Gastrocnemius medialis (tissue), 4 donors: Measurements from ENCODE around the gene KMT5B.

ENCODE experiments used
- POLR2A ChIP-seq, 2 donors: fragments of 450-650 bp; IDR thresholded peaks; one replicate each; pipeline ENCODE4 v1.6.1; 2017; ENCODE audit warnings: antibody characterized with exemption in 2 of 2, mild to moderate bottlenecking in 2 of 2, moderate library complexity in 2 of 2
- TF ChIP-seq, protein P1 (sequence below), 5 experiments: fragments of 450-650 bp in 3 of 5; fragments of 200-600 bp in 2 of 5; sonication (generic) in 2 of 5; IDR thresholded peaks in 4 of 5; conservative IDR thresholded peaks in 1 of 5; 1 replicate in 4 of 5; 2 replicates in 1 of 5; pipeline ENCODE4 v1.5.1; 2016 to 2019; ENCODE audit warnings: antibody characterized with exemption in 5 of 5, mild to moderate bottlenecking in 3 of 5, moderate library complexity in 3 of 5

DNA sequence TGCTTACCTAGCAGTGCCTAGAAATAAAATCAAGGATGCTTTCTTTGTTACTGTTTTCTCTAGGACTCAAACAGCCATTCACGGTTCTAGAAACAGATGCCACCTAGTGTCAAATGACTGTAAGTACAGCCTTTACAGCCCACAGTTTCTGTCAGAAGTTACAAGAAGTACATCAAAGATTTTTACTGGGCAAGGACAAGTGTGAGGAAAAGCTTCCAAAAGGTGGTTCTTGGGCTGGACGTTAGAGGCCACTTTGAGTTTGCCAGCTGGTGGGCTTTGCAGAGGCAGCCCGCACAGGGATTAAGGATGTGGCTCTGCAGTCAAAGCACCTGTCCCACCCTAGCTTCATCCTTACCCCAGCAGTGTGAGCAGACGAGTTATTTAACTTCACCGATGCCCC, 6.9 kb downstream of the KMT5B start:
- no peak for TF ChIP-seq POLR2A (IDR thresholded peaks at IDR 0.05)
- TF ChIP-seq, protein P1, sequence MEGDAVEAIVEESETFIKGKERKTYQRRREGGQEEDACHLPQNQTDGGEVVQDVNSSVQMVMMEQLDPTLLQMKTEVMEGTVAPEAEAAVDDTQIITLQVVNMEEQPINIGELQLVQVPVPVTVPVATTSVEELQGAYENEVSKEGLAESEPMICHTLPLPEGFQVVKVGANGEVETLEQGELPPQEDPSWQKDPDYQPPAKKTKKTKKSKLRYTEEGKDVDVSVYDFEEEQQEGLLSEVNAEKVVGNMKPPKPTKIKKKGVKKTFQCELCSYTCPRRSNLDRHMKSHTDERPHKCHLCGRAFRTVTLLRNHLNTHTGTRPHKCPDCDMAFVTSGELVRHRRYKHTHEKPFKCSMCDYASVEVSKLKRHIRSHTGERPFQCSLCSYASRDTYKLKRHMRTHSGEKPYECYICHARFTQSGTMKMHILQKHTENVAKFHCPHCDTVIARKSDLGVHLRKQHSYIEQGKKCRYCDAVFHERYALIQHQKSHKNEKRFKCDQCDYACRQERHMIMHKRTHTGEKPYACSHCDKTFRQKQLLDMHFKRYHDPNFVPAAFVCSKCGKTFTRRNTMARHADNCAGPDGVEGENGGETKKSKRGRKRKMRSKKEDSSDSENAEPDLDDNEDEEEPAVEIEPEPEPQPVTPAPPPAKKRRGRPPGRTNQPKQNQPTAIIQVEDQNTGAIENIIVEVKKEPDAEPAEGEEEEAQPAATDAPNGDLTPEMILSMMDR (IDR thresholded peaks at IDR 0.05 in 4 of 5, conservative IDR thresholded peaks at IDR 0.05 in 1 of 5), result peak; percentile 50 to 85 (median 66)
